Right forelimb (tissue), 1 donor: ENCODE measurements around the gene FBN1.

Experiments
- DNase-seq: peaks from one replicate; pipeline ENCODE4 v3.0.0-alpha.2; 2018

The FBN1 gene

DNA sequence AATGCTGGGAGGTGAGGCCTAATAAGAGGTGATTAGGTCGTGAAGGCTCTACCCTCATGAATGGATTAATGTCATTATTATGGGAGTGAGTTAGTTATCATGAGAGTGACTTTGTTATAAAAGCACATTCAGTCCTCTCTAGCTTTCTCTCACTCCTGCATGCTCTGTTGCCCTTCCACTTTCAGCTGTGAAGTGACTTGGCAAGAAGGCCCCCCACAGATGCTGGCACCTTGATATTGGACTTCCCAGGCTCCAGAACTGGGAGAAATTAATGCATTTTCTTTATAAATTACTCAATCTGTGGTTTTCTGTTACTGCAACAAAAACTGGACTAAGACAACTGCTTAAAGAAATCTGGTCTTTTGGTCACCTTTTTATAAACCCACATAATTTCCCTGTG is 144.3 kb downstream of the FBN1 start:
- DNase-seq, result no peak

DNA sequence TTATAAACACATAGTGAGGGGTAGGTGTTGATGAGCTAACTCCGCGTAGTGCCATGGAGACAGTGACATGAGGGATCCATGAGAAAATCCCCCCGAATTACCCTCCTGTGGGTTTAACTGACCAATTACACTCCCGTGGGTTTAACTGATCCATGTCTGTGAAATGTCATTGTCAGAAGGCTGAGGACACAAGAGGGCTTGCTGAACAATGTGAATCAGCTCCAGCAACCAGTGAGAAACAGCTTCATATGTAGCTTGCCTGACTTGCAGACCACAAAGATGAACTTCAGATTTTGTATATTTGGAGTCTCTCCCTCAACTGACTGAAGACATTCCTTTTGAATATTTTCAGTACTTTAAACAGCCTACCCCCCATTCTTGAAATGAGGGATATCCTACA is 144.9 kb downstream of the FBN1 start:
- no peak for DNase-seq

DNA sequence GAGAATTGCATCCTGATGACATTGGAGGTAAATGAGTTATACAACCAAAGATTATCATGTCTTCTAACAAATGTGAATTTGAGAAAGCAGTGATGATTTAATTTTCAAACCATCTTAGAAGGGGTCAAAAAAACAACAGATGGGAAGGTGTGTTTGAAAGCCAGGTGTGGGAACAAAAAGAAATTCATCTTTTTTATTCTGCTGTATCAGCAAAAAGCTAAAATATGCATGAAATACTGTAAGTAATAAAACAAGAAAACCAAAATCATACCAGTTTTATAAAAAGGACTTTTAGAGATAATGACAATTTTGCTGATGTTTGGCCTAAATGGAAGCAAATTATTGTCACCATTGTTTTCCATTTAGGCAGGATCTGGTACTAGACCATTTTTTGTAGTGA is 145.5 kb downstream of the FBN1 start:
- DNase-seq, result no peak

DNA sequence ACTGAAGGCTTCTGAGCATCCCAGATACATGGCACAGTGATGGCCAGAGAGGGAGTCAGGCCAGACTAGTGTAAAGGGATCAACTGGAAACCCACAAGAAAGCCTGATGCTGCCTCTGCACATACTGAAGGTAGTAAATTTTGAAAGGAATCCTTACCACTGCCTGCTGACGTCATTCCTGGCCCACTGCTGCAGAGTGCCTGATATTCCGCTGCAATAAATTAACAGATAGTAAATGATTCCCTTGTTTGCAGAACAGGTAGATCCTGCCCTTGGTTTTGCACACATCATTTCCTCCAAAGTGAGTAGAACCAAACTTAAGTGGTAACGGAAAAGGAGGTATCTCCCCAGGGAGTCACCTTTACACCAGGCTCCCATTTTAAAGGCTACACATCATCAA is 146.7 kb downstream of the FBN1 start:
- no peak for DNase-seq

DNA sequence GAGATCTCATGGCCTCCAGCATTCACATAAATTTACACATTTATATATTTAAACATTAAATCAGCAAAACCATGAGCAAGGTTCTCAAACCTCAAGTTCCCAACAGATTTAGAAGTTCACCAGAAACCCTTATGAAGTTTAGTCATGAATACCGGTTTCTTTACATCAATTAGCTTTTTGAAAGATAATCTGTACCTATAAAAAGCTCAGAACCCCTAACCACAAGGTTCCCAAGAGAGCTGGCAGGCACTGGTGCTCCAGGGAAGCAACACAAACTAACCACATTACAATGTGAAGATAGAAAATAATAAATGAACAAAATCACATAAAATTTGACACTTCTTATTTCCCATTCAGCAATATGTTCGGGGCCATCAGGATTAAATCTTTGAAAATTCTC is 150.9 kb downstream of the FBN1 start:
- DNase-seq, result no peak

DNA sequence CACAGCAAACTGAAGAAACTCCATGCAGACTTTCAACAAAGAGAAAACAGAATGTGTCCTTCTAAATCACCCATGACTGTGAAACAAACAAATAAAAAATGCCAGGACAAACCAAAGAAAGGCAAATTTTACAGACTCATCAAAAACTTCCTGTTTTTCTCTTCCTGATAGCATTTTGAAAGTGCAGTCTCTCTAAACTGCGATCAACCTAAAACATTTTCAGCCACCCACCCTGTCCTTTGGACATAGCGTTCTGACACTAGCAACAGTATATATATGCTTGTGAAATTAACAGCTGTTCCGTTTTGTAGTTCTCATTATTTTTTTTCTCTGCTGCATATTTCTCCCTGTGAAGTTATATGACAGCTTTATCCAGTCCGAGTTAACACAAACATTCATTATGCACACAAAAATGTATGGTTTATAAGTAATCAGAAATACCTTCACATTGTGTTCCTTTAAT is 151.7 kb downstream of the FBN1 start:
- DNase-seq, result no peak

DNA sequence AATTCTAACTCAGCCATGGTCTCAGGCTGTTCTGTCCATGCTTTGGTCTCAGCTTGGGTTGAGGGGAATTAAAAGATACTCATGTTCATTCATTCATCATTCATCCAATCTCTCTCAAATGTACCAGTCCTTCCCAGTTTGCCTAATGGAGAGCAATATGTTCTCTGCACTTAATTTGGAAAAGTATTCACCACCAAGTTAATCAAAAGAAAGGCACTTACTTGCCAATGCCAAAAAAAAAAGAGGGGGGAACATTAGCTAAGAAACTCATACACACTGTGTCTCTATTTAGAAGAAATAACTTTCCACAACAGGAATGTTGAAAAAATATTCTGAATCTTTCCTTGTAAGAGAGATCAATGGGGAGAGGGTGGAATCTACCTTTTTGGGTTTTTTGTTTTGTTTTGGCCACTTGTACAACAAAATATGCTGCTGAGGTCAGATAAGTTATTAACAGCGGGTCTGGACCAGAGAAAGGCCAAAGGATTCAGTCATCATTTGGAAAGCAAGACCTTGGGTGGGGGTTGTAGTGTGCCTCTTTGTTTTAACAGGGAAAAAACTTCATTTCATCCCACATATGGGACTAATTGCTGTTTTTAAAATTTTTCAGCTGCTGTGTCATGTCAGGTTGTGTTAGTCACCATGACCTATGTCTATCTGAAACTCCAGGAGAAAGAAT is 152.3 kb downstream of the FBN1 start:
- DNase-seq, result no peak

DNA sequence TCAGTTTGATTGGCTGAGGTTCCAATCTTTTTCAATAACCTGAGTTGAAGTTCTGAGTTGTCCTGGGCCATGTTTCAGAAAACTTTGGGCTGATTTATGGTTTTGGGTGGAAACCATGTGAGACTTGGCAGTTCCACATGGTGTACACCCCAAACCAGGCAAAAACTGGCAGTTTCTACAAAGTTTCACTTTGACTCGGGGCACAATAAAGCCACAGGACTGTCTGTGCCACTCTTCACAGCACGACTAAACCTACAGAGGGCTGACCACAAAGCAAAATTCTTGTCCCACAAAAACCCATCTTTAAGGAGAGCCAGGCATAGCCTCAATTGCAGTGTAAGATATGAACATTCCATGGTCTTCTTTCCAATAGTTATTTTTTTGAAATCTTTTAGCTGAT is 159.3 kb downstream of the FBN1 start:
- no peak for DNase-seq

DNA sequence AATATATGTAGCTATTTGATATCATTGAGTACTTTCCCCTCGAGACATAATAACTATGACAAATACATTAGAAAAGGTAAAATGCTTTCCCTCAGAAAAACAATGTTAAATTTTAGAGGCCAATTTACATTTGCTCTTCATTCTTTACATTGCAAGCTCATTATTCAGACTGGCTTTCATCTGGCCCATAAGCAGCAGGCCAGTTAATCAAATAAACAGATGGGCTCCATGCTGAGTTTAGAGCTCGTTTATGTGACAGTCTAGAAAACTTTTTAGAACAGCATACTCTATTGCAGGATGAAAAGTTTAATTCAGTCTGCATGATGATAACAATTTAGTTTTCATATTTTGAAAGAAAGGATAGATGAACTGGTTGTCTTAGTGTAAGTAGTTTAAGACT is 163.7 kb downstream of the FBN1 start:
- DNase-seq, result no peak

DNA sequence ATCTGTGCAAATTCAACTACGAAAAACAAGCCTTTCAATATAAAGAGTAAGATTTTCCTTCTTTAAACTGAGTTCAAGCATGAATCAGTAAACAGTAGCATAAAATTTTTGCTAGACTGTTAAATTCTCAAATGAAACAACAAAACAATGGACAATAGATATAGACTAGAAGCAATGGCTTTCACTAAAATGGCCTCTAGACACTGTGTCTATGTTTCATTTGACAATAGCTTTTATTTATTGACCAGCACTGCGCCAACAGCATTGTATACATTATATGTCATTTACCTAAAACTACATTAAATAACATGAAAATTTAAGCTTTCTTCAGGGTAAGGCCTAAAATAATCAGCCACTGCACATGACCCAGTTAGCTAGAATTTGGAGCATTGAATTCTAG is 165.8 kb downstream of the FBN1 start:
- no peak for DNase-seq

DNA sequence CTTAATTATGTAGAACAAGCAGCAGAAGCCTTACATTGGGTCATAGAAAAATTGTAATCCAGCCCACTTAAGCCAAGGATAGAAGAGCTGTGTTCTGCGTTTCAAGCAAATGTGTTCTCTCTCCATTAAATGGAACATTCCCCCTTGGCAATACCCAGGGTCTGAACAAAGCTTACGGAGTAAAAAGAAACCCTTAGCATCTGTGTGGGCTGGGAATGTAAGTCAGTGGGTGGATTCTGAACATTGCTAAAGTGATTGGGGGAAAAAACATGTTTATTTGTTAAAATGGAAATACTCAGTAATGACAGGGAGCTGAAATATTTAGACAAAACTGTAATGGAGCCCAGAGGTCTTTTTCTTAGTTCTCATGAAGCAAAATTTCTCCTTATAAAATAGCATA is 166.9 kb downstream of the FBN1 start:
- DNase-seq, result no peak

DNA sequence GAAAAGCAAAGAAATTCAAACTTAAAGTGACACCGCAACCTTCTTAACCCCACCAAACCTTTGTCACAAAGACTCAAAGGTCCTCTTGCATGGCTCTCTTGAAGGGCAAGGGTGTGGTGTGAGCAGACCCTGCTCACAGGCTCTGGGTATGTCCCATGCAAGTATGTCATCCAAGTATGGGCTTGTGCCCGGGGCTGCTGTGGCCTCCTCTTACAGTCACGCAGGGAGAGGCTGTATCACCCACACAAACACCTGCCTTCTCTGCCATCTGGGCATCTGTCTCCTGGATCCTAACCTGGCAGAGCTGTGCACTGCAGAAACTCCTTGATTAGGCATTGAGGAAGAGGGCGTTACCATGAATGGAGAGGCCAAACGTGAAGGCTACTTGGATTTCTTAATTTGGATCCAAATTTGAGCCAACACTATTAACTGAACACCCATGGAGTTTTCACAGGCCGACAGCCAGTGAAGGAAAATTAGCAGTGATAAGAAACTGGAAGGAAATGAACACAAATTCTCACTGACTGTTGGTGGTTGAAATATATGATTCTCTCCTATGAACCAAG is 167.6 kb downstream of the FBN1 start:
- no peak for DNase-seq

DNA sequence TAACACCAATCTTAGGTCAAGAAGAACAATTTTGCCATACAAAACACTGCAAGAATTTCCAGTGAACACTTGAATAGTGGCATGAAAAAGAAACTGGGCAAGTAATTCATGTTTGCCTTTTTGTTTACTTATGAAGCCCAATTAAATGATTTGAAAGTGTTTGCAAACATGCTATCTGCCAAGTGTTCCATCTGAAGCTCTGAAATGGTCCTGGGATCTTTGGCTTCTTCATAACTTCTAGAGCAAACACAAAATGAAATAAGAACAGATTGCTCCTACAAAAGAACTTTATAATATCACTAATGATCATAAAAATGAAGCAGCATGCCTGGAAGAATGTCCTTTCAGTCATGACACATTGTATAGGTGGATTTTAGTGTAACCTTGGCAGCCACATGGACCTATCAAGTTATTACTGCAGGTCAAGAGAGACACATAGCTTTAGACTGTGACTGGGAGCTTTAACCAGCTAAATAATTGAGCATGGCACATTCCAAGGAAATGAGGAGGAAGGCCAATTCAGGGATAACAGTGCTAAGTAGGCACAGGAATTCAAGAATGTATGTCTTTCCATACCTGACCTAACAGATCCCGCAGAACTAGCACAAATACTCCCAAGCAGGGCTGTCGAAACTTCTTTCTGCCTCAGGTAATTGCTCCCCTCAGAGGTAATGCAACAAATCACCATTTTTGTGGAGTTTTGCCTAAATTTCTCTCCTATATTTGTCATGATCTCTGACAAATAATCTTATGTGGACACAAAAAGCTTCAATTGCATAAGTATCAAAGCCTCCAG is 169.7 kb downstream of the FBN1 start:
- no peak for DNase-seq

DNA sequence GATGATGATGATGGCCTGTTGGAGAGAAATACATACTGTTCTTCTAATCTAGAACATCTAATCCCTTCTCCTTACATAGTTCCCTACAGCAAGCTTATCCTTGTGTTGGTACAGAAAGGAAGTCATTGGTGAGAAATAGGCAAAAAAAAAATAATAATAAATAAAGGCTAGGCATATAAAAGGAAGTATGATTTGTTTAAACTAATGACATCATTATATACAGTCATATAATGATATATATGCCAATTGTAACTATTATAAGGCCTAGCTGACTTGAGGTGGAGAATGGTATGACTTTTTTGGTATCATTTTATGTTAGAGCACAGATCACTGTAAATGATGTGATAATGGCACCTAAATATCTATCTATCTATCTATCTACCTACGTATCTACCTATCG is 171.8 kb downstream of the FBN1 start:
- no peak for DNase-seq

DNA sequence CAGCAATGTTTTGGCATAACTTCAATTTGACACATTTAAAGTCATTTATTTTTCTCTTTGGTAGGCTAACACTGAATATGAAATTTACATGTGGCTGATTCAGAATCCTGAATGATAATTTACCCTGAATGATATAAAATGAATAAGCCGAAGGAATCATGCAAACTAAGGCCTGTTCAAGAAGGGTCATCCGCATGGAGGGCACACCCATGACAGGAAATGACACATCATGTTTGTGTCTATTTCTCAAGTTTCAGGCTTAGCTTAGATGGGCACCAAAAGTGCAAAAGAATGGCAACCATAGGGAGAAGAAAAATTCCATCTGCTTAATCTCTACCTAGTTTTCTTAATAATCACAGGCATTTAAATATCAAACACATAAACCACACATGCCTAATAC is 172.8 kb downstream of the FBN1 start:
- no peak for DNase-seq

DNA sequence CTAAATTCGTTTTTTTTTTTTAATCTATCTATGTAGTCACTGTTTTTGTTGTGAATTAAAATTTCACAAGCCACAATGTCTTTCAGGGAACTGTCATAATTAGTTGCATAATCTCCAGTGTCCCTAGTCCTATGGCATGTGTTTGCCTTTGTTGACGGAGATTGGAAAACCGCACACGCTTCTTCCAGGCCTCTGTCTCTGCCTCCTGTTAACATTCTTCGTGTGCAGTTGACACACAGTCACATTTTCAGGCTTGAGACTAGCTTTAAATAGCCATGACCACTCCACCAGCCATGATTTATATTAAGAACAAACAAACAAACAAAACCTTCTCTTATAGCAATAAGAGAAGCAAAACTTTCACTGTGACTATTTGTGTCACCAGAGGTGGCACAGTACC is 174.4 kb downstream of the FBN1 start:
- DNase-seq, result no peak

DNA sequence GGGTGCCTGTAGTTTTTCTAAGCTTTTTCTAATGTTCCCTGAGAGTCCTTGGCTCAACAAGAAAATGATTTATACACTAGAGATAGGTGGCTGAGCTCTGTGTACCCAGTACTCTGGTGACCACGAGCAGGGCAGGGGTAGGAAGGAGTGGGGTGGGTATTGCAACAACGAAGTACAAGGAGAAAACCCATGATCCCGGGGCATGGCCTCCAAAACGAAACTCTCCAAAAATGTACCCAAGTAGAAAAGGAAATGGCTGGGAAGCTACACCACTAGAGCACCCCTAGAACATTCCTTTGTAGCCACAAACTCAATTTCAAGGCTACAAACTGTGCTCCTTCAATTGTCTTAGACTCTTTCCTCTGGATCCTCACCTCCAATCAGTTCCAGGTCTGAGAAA is 175.4 kb downstream of the FBN1 start:
- no peak for DNase-seq

DNA sequence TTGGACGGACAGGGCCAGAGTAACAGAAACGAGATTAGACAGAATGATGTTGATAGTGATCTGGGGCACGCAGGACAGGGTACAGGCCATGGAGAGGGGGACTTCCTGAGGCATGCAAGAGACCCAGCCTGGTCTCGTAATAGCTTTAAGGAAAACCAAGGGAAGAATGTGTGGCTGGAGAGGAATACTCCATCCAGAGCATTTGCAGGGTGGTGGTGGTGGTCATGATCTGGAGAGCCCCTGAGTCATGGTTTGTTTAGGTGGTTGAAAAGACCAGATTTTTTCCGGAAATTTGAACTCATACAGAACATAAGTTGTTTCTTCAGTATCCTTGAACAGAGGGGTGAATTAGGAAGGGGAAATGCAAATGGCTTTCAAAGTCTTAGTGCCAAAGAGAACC is 175.8 kb downstream of the FBN1 start:
- no peak for DNase-seq

DNA sequence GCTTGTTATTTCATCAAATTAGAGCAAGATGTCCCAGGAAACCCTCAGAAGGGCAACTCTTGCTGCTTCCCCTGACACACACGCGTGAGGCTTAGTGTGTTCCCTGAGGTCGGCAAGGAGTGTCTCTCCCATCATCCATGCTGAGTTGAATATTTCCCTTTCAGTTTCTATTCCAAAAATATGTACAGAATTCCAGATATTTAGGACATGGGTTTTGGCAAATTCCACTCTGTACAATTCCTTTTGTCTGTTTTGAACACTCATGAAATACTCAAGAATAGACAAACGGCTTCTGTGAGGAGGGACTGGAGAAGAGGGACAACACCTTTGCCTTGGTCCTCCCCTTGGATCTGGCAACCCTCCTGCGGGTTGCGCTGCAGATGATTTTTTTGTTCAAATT is 176.2 kb downstream of the FBN1 start:
- no peak for DNase-seq

DNA sequence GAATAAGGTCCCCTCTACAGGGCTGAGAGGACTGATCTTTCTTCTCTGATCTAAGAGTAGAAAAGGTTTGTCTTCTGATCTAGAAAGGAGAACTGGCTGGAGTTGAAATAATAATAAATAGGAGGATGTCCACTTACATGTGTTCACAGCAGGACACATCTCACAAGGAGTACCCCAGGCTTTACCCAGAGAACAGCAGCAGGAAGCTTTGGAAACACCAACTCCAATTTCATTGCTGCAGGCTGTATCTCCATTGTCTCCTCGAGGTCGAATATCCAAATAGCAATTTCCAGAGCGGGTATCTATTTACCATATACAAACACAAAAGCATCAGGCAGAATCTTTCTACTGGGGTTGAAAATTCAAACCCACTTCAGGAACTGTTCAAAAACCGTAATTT is 177.7 kb downstream of the FBN1 start:
- DNase-seq, result no peak

DNA sequence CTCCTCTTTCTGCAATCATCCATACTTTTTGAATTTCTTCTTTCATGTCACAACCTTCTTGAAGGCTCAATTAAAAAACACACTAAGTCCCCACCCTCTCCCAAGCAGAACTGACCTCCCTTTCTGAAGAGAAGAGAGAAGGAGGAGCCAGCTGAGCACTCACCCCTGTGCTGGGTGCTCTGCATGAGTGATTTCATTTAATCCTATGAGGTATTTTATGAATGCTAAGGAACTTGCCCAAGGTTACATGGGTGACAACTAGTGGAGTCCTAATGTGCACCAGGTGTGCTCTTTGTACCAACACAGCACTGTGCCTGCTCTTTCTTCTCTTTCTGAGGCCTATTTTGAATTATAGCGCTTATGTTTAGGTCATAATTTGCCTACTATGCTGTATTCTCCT is 178.7 kb downstream of the FBN1 start:
- no peak for DNase-seq

DNA sequence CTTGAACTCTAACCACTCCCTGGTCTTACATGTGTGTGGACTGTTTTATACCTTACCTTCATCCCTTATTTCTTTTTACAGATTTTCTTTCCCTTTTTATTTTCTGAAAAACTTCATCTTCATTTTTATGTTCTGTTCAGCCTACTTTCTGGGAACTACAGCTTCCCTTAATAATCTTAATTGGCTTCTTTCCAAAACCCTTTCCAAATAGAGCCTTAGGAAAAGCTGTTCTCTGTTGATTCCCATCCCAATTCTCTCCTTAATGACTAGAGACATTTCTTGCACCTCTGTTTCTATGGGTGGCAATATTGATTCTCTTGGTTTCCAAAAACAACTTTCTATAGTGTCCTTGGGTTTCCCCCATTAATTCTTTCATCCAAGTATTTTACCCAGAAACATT is 179.4 kb downstream of the FBN1 start:
- no peak for DNase-seq

DNA sequence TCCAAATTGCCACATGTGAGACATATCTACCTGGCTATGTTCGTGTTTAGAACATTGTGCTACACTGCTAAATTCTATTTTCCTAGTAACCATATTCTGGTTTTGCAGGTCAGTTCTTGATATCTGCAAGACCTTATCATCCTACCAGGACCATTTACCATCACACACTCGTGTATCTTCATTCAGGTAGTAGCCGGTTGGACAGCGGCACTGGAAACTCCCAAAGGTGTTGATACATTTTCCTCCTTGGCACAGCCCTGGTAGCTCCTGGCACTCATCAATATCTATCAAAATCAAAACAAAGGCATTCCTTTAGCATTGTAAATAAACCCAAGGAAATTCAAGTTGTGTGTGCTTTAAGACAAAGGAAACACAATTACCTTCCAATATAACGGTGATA is 180.1 kb downstream of the FBN1 start:
- DNase-seq, result no peak

DNA sequence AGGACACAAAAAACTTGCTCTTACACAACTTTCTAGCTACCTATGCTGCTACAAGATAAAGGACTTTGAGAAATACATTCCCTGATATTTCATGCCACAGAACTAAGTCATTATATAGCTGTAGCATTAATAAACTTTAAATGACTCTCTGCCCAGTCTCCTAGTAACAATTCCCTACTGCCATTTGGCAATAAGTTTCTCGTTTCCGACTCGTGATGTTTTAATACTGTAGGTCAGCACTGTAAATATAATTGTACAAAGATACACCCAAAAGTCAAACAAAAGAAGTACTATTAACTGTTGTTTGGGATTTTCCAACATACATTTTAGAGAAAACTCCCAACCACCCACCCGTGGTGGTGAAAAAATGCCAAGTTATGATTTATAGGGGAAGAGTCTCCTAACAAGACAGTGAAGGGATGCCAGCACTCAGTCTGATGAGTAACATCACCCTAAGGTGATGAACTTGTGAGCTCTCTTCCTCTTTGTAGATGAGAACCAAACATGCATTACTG is 182.1 kb downstream of the FBN1 start:
- DNase-seq, result no peak
